ENCODE measurements around the gene TOMM40. TPM values are rescaled to one million over a fixed set of nuclear protein-coding genes. Genes with fewer than 3 reads are reported as not detected.

The TOMM40 gene
- total RNA-seq, 4 donors from 2014 or later = 32.5 to 52.3 (median 46.4) TPM

GRCh38 chr19:44890366-44891015, 563 bp upstream of the TOMM40 start:
- DNase-seq (ENCODE audit: low spot score in 2 of 2) = peak in 1 of 2 donors; percentile 100
- 0 to 1% methylated on average over 38 to 40 of the region's 40 CpGs for WGBS, 2 donors
- TF ChIP-seq CTCF (IDR thresholded peaks at IDR 0.05) = no peak
- TF ChIP-seq POLR2A (IDR thresholded peaks at IDR 0.05) = no peak
- intact Hi-C loops (cut with DNase I; ENCODE audit: low total_unique reads) = no loop called here
- H3K4me3 ChIP-seq (ENCODE audit: low read depth, poor library complexity, severe bottlenecking) = peak overlapping the region; percentile 20

- intact Hi-C loops (cut with DNase I; ENCODE audit: low total_unique reads) = no loop called here
- WGBS, 2 donors = 88% methylated on average over 7 of the region's 7 CpGs
- DNase-seq (ENCODE audit: low spot score in 2 of 2) = no peak
- TF ChIP-seq CTCF (IDR thresholded peaks at IDR 0.05) (no peak), POLR2A (IDR thresholded peaks at IDR 0.05) (no peak)
- H3K4me3 ChIP-seq (ENCODE audit: low read depth, poor library complexity, severe bottlenecking) = no peak overlapping the region
Observed at GRCh38 chr19:44892932-44893331, 1.9 kb downstream of the TOMM40 start.

- no peak overlapping the region for H3K4me3 ChIP-seq (ENCODE audit: low read depth, poor library complexity, severe bottlenecking)
- WGBS, 2 donors = 90% methylated on average over 12 to 18 of the region's 18 CpGs
- intact Hi-C loops (cut with DNase I; ENCODE audit: low total_unique reads) = no loop called here
- TF ChIP-seq CTCF (IDR thresholded peaks at IDR 0.05) = no peak
- TF ChIP-seq POLR2A (IDR thresholded peaks at IDR 0.05) = no peak
- DNase-seq (ENCODE audit: low spot score in 2 of 2) = no peak
Observed at GRCh38 chr19:44893332-44894051, 2.4 kb downstream of the TOMM40 start.

GRCh38 chr19:44894052-44894400, 3.0 kb downstream of the TOMM40 start:
- TF ChIP-seq POLR2A (IDR thresholded peaks at IDR 0.05) (no peak), CTCF (IDR thresholded peaks at IDR 0.05) (no peak)
- no peak overlapping the region for H3K4me3 ChIP-seq (ENCODE audit: low read depth, poor library complexity, severe bottlenecking)
- no peak for DNase-seq (ENCODE audit: low spot score in 2 of 2)
- intact Hi-C loops (cut with DNase I; ENCODE audit: low total_unique reads) = no loop called here
- 87 to 96% methylated on average over 6 of the region's 6 CpGs for WGBS, 2 donors

GRCh38 chr19:44894946-44895345, 3.9 kb downstream of the TOMM40 start:
- 76 to 78% methylated on average over 9 of the region's 9 CpGs for WGBS, 2 donors
- DNase-seq (ENCODE audit: low spot score in 2 of 2) = no peak
- H3K4me3 ChIP-seq (ENCODE audit: low read depth, poor library complexity, severe bottlenecking) = no peak overlapping the region
- intact Hi-C loops (cut with DNase I; ENCODE audit: low total_unique reads) = no loop called here
- TF ChIP-seq POLR2A (IDR thresholded peaks at IDR 0.05) = no peak
- TF ChIP-seq CTCF (IDR thresholded peaks at IDR 0.05) = no peak
